Gastrocnemius medialis (tissue), 4 donors: Measurements from ENCODE around the gene PLS3.

Experiments used
- CTCF ChIP-seq, 5 experiments: fragments of 450-650 bp in 3 of 5; fragments of 200-600 bp in 2 of 5; sonication (generic) in 2 of 5; IDR thresholded peaks in 4 of 5; conservative IDR thresholded peaks in 1 of 5; 1 replicate in 4 of 5; 2 replicates in 1 of 5; pipeline ENCODE4 v1.5.1; 2016 to 2019; ENCODE audit warnings: antibody characterized with exemption in 5 of 5, mild to moderate bottlenecking in 3 of 5, moderate library complexity in 3 of 5
- POLR2A ChIP-seq, 2 donors: fragments of 450-650 bp; IDR thresholded peaks; one replicate each; pipeline ENCODE4 v1.6.1; 2017; ENCODE audit warnings: antibody characterized with exemption in 2 of 2, mild to moderate bottlenecking in 2 of 2, moderate library complexity in 2 of 2

- no peak for TF ChIP-seq CTCF (IDR thresholded peaks at IDR 0.05 in 4 of 5, conservative IDR thresholded peaks at IDR 0.05 in 1 of 5)
- no peak for TF ChIP-seq POLR2A (IDR thresholded peaks at IDR 0.05)
Observed at GRCh38 chrX:115573185-115573584, 12.2 kb downstream of the PLS3 start.
